HEK293 (cell line): ENCODE results near the gene H3-3A.

ENCODE experiments used
- BCL11A ChIP-seq: fragments of 450-650 bp; formaldehyde crosslinking; IDR thresholded peaks from 2 replicates; pipeline ENCODE4 v1.5.1; 2016; ENCODE audit warnings: low read depth, missing biosample characterization, missing genetic modification characterization
- CTCF ChIP-seq: fragments of 450-650 bp; formaldehyde crosslinking; IDR thresholded peaks from 2 replicates; pipeline ENCODE4 v1.5.1; 2016; ENCODE audit warnings: missing biosample characterization, missing genetic modification characterization
- KLF10 ChIP-seq: fragments of 450-650 bp; IDR thresholded peaks from 2 replicates; pipeline ENCODE4 v1.5.1; 2018; ENCODE audit warnings: missing biosample characterization, mild to moderate bottlenecking, missing genetic modification characterization
- PRDM4 ChIP-seq: fragments of 450-650 bp; formaldehyde crosslinking; IDR thresholded peaks from 2 replicates; pipeline ENCODE4 v1.5.1; 2017; ENCODE audit warnings: missing biosample characterization, missing genetic modification characterization
- RBAK ChIP-seq: fragments of 450-650 bp; formaldehyde crosslinking; IDR thresholded peaks from 2 replicates; pipeline ENCODE4 v1.5.1; 2016; ENCODE audit warnings: missing biosample characterization, missing genetic modification characterization
- ZEB2 ChIP-seq: fragments of 450-650 bp; formaldehyde crosslinking; IDR thresholded peaks from 2 replicates; pipeline ENCODE4 v1.5.1; 2016; ENCODE audit warnings: missing biosample characterization, missing genetic modification characterization
- ZFP69B ChIP-seq: fragments of 450-650 bp; formaldehyde crosslinking; IDR thresholded peaks from 2 replicates; pipeline ENCODE4 v1.5.1; 2016; ENCODE audit warnings: missing biosample characterization, missing genetic modification characterization
- ZNF274 ChIP-seq, 2 experiments: fragments of 200-500 bp in 1 of 2; fragments of 450-650 bp in 1 of 2; sonication (Bioruptor generic) in 1 of 2; formaldehyde crosslinking in 1 of 2; IDR thresholded peaks; 2 replicates each; pipeline versions ENCODE4 v1.5.1 to v1.6.1; 2014 to 2016; ENCODE audit warnings: borderline replicate concordance in 1 of 2, inconsistent platforms in 1 of 2, low read length in 1 of 2, missing biosample characterization in 1 of 2, missing genetic modification characterization in 1 of 2
- ZNF292 ChIP-seq: fragments of 450-650 bp; formaldehyde crosslinking; IDR thresholded peaks from 2 replicates; pipeline ENCODE4 v1.5.1; 2016; ENCODE audit warnings: low read depth, missing biosample characterization, missing genetic modification characterization, borderline replicate concordance
- ZNF501 ChIP-seq: fragments of 450-650 bp; formaldehyde crosslinking; IDR thresholded peaks from 2 replicates; pipeline ENCODE4 v1.5.1; 2016; ENCODE audit warnings: missing biosample characterization, missing genetic modification characterization
- ZNF560 ChIP-seq: fragments of 450-650 bp; formaldehyde crosslinking; IDR thresholded peaks from 2 replicates; pipeline ENCODE4 v1.5.1; 2017; ENCODE audit warnings: missing biosample characterization, missing genetic modification characterization, borderline replicate concordance
- ZNF571 ChIP-seq: fragments of 450-650 bp; formaldehyde crosslinking; IDR thresholded peaks from 2 replicates; pipeline ENCODE4 v1.5.0; 2017; ENCODE audit warnings: missing biosample characterization, missing genetic modification characterization
- ZNF768 ChIP-seq: fragments of 450-650 bp; formaldehyde crosslinking; IDR thresholded peaks from 2 replicates; pipeline ENCODE4 v1.5.1; 2018; ENCODE audit warnings: missing biosample characterization, mild to moderate bottlenecking, missing genetic modification characterization

- TF ChIP-seq CTCF (tag by site-specific recombination) (no peak), ZEB2 (tag by site-specific recombination) (no peak), ZNF501 (tag by site-specific recombination) (no peak), ZNF571 (tag by site-specific recombination) (no peak), PRDM4 (tag by site-specific recombination) (no peak), KLF10 (tag by site-specific recombination) (no peak), ZNF274 (IDR thresholded peaks at IDR 0.05; ENCODE audit: low read length) (no peak), ZNF274 (tag by site-specific recombination; IDR thresholded peaks at IDR 0.05; ENCODE audit: borderline replicate concordance) (no peak), ZNF292 (tag by site-specific recombination) (no peak), ZNF768 (no peak), ZNF560 (tag by site-specific recombination) (no peak), RBAK (tag by site-specific recombination) (no peak), ZFP69B (tag by site-specific recombination) (no peak), BCL11A (tag by site-specific recombination) (no peak)
Observed at GRCh38 chr1:226119169-226119568, 56.7 kb downstream of the H3-3A start.
